ENCODE data around the gene GTF2IRD1.
A peak's percentile ranks its signal among the peaks of the same experiment; 100 is the strongest.

GTF2IRD1 gene

GRCh38 chr7:74572301-74572979, 118.7 kb downstream of the GTF2IRD1 start:
- peak; percentile 64 for DNase-seq

- no peak for DNase-seq
Observed at GRCh38 chr7:74573512-74573911, 119.8 kb downstream of the GTF2IRD1 start.

GRCh38 chr7:74575083-74575784, 121.5 kb downstream of the GTF2IRD1 start:
- no peak for DNase-seq

GRCh38 chr7:74575811-74576210, 122.1 kb downstream of the GTF2IRD1 start:
- no peak for DNase-seq

GRCh38 chr7:74579800-74580685, 126.3 kb downstream of the GTF2IRD1 start:
- DNase-seq, result no peak

- DNase-seq, result no peak
Observed at GRCh38 chr7:74581916-74582440, 128.3 kb downstream of the GTF2IRD1 start.

- DNase-seq, result no peak
Observed at GRCh38 chr7:74582447-74583039, 128.8 kb downstream of the GTF2IRD1 start.

GRCh38 chr7:74583630-74584029, 129.9 kb downstream of the GTF2IRD1 start:
- no peak for DNase-seq

GRCh38 chr7:74584160-74584954, 130.7 kb downstream of the GTF2IRD1 start:
- DNase-seq, result no peak

- no peak for DNase-seq
Observed at GRCh38 chr7:74585844-74586243, 132.1 kb downstream of the GTF2IRD1 start.

- no peak for DNase-seq
Observed at GRCh38 chr7:74586258-74587175, 132.8 kb downstream of the GTF2IRD1 start.

- no peak for DNase-seq
Observed at GRCh38 chr7:74587435-74588126, 133.9 kb downstream of the GTF2IRD1 start.

GRCh38 chr7:74590813-74591212, 137.1 kb downstream of the GTF2IRD1 start:
- DNase-seq, result no peak

GRCh38 chr7:74598558-74598957, 144.9 kb downstream of the GTF2IRD1 start:
- DNase-seq, result no peak

GRCh38 chr7:74599244-74599643, 145.5 kb downstream of the GTF2IRD1 start:
- no peak for DNase-seq

- DNase-seq, result peak; percentile 22
Observed at GRCh38 chr7:74604326-74605020, 150.8 kb downstream of the GTF2IRD1 start.

- DNase-seq, result no peak
Observed at GRCh38 chr7:74606101-74606908, 152.6 kb downstream of the GTF2IRD1 start.

- DNase-seq, result no peak
Observed at GRCh38 chr7:74606909-74607510, 153.3 kb downstream of the GTF2IRD1 start.

Measured in NCI-H1105 (cell line).